GM21723 (cell line): ENCODE measurements around the gene HACD2.
"Not testable (repeated sequence)": the region's sequence is repeated elsewhere in the genome, so short reads cannot be mapped to it uniquely, and the experiment has no call there.

Experiments
- ATAC-seq: cut with Tn5 transposase; IDR thresholded peaks from one replicate; pipeline ENCODE4 v1.9.1; 2021; ENCODE audit warnings: mild to moderate bottlenecking, moderate library complexity; ENCODE audit not compliant: unreplicated experiment

The HACD2 gene

DNA sequence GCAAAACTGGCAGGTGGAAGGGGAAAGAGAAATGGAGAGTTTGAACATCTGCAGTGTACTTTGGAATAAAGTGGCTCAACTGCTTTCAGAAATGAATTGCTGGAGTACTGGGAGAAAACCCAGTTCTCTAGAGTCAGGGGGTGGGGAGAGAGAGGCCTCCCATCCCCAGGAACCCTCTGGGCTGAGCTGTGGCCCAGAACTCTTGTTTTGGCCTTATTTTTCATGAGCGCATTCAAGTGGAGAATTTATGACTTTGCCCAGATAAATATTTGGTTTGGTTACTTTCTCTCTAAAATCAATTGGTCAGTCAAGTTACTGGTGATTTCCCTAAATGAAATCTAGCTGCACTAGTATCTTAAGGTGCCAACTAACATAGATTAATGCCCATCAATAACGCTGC is 28.7 kb upstream of the HACD2 start:
- ATAC-seq = no peak

DNA sequence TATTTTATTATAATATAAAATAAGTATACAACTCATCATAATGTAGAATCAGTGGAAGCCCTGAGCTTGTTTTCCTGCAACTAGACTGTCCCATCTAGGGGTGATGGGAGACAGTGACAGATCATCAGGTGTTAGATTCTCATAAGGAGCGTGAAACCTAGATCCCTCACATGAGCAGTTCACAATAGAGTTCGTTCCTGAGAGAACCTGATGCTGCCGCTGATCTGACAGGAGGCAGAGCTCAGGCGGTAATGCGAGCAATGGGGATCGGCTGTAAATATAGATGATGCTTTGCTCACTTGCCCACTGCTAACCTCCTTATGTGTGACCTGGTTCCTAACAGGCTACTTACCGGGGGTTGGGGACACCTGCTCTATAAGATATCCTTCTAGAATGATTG is 26.8 kb upstream of the HACD2 start:
- not testable (repeated sequence) for ATAC-seq

DNA sequence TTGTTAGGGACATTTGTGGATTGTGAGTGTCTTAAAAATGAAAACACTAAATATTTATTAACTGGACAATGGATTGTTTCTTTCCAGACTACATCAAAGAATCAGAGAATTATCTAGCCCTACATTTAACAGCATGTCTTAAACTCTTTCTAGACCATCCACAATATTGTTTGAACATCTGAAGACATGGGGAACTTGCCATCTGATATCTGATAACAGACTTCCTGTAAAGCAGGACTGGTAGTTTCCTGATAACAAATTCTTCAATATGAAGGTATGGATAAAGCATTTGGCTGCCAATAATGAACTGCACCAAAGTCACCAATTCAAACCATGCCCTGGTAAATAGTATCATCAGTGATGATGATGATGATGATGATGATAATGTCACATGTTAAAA is 26.2 kb upstream of the HACD2 start:
- no peak for ATAC-seq

DNA sequence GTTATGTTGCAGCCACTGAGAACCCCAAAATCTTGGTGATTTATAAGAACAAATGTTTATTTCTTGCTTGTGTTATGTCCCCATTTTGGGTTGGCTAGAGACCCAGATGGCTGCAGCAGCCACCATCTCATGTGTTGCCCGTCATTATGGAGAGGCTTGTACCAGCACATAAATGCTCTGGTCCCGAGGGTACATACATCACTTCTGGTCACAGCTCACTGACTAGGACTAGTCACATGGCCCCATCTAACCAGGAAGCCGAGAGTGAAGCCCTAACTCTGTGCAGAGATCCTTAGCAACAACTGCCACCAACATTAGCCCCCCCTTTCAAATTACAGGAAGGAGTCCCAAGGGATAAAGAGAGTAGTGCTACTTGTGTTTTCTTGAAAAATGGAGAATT is 25.5 kb upstream of the HACD2 start:
- ATAC-seq = peak; percentile 84

DNA sequence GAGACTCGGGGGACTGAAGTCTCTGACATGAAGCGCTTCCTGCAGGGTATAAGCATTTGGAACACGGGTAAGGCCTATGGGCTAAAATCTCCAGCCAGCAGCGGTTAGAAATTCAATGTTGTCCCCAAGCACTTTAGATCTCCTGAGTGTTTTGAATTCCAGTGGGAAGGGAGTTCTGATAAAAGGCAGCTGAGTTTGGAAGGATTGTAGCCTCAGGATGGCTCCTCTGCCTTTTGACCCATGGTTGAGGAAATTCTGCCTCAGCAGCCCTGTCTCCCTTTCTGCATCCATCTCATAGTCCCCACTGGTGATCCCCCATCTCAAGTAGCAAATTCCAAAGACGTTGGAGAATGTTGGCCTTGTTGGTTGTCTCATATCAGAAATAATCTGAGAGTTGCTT is 24.2 kb upstream of the HACD2 start:
- no peak for ATAC-seq

DNA sequence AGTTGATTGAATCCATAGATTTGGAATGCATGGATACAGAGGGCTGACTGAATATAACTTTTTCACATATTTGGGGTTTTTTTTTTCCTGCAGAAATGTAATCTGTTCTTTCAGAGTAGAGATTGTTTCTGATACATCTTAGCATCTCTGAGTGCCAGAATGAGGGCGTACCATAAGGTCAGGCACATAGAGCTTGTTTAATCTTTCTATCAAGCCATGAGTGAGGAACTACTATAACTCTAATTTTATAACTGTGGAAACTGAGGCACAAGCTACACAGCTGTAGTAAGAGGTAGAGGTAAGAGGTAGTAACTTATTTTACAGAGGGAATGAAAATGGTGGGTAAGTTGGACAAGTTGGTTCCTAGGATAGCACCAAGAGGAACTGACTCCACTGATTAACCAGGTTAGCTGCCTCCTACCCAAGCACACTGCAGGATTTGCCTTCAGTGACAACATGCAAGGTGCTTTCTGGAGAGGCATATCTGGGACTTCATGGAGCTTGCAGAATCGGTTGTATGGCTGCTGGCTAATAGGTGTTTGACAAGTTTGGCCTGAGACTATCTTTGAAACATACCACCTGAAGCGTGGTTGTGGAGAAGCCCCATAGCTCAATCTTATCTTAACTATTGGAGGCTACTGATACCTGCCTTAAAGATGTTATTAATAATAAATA is 23.5 kb upstream of the HACD2 start:
- no peak for ATAC-seq

DNA sequence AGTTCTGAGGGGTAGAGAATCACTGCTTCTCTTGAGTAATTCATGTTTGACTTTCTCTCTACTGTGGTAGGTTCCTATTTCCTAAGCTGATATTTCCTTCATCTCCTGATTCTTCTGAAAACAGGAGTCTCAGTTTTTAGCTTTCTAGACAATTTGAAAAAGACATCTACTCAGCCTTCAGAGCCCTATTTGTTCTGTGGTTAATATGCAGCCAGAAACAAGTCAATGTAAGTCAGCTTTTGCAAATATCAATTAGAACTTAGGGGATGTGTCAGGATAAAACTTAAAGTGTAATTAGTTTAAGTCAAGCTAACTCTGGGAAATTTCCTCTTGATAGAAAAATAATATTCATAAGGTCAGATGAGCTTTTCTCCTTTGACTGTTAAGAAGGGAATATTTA is 21.7 kb upstream of the HACD2 start:
- ATAC-seq = no peak

DNA sequence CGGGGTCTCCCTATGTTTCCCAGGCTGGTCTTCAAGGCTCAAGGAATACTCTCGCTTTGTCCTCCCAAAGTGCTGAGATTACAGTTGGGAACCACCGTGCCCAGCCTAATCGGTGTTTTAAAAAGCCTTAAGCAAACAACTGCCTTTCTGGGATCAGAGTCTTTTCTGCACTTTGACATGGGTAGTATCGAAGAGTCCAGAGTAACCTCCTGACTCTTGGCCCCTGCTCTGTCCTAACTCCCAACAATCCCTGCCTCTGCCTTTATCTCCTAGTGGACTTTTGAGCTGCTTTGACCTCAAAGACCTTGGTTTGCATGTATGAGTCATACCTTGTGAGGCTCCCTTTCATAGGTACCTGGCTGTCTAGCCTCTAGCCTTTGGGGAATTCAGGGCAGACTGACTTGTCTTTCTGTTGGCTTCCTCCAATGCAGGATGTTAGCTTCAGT is 21.0 kb upstream of the HACD2 start:
- peak; percentile 62 for ATAC-seq

DNA sequence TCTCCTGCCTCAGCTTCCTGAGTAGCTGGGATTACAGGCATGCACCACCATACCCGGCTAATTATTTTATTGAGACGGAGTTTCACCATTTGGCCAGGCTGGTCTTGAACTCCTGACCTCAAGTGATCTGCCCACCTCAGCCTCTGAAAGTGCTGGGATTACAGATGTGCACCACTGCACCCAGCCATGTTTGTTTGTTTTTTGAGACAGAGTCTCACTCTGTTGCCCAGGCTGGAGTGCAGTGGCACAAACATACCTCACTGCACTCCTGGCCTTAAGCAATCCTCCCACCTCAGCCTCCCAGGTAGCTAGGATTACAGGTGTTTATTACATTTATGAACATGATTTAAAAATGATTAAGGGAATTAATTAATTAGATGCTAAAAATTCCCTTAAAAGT is 18.3 kb upstream of the HACD2 start:
- ATAC-seq = not testable (repeated sequence)

DNA sequence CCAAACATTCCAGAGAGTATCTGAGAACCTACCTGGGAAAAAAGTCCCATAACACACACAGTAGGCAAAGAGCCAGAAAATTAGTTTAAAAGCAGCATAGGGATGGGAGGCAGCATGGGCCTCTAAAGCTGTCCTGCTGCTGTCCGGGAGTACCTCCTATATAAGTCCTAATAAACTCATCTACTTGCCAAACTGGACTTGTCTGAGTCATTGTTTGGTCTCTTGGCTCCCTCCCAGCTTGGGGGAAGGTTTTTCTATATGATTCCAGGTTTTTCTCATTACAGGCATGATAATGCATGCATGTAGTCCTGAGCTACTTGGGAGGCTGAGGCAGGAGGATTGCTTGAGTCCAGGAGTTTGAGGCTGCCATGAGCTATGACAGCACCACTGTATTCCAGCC is 17.5 kb upstream of the HACD2 start:
- ATAC-seq = no peak

DNA sequence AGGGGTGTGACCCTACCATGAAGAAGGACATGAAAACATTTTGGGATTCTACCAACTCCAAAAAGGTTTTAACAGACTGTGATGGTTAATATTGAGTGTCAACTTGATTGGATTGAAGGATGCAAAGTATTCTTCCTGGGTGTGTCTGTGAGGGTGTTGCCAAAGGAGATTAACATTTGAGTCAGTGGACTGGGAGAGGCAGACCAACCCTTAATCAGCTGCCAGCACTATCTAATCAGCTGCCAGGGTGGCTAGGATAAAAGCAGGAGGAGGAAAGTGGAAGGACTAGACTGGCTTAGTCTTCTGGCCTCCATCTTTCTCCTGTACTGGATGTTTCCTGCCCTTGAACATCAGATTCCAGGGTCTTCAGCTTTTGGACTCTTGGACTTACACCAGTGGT is 16.0 kb upstream of the HACD2 start:
- not testable (repeated sequence) for ATAC-seq

DNA sequence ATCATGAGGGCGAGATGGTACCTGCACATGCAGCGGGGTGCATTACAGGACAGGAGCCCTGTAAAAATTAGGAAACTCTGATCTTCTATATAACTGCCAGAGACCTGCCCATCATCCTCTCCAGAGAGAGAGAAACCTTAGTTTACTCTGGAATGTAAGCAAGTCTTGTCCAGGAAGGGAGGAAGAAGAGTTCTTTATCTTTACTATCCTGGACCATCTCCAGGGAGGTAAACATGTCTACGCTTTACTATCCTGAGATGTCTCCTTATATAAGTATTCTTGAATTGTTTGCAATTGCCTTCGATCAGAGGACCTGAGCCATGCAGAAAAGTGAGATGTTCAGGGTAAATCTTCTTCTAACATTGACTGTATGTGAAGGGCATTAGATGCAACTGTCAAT is 12.7 kb upstream of the HACD2 start:
- ATAC-seq = no peak

DNA sequence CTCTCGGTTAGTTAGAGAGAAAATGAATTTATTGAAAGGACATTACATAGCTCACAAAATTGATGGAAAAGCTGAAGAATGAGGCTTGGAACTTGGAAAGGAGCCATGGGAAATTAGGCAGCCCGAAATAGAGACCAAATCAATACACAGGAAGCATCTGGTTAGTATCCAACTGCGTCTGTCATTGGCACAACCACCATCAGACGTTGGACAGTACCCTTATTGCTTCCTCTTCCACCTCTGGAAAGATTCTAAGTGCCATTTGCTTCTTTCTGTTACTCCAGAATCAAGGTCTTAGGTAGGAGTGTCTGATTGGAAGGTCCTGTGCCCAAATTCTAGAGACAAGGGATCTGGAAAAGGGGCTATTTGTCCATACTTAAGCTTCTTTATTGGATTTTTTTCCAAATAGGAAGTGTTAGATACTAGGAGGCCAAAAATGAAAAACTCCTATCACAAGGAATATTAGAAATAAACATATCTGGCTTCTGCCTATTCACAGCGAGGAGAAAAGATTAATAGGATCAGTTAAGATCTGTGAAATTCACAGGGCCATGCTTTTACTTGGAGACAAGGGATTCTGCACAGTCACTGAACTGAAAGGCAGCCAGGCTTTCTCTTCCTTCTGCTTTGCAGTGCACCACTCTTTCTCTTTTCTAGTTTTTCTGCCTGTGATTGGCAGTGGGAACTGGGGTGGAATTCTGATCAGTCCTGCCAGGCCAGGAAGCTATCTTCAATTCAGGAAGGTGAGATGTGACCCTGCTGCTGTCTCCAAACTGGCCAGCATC is 10.7 kb upstream of the HACD2 start:
- ATAC-seq = no peak

DNA sequence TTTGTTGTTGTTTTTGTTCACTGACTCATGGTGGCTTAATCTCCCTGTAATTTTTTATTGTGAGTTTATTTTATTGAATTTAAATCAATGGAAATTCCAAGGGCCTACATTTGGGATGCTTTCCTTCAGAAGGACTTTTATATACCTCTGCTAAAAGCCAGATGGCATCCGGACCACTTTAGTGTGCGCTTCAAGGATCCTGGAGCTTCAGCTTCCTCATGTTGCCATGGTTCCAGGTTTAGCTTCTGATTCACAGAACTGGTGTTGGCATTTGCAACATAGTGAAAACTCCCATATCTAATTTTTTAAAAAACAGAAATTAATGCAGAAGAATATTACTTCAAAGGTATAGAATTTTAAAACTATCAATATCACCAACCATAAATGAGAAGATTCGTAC is 8.5 kb upstream of the HACD2 start:
- ATAC-seq = no peak

DNA sequence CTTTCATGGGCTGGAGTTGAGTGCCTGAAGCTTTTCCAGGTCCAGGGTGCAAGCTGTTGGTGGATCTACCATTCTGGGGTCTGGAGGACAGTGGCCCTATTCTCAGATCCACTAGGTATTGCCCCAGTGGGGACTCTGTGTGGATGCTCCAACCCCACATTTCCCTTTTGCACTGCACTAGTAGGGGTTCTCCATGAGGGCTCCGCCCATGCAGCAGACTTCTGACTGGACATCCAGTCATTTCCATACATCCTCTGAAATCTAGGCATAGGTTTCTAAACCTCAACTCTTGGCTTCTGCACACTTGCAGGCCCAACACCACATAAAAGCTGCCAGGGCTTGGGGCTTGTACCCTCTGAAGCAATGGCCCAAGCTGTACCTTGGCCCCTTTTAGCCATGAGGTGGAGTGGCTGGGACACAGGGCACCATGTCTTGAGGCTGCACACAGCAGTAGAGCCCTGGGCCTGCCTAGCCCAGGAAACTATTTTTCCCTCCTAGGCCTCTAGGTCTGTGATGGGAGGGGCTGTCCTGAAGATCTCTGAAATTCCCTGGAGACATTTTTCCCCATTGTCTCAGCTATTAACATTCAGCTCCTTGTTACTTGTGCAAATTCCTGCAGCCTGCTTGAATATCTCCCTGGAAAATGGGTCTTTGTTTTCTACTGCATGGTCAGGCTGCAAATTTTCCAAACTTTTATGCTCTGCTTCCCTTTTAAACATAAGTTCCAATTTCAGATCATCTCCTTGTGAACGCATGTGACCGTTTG is 6.0 kb upstream of the HACD2 start:
- ATAC-seq = no peak

DNA sequence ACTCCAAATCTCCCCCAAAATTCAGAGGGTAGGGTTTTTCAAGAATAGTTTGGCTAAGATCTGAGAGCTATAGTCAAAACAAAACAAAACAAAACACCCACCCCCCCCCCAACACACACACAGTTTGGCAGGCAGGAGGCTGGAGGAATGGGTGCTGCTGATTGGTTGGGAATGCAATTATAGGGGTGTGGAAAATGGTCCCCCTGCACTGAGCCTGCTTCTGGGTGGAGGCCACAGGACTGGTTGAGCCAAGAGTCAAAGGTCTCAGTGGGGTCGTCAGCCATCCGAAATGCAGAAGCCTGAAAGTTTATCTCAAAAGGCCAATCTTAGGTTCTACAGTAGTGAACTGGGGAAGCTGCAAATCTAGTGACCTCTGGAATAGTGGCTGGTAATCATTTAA is 2.5 kb upstream of the HACD2 start:
- ATAC-seq = no peak

DNA sequence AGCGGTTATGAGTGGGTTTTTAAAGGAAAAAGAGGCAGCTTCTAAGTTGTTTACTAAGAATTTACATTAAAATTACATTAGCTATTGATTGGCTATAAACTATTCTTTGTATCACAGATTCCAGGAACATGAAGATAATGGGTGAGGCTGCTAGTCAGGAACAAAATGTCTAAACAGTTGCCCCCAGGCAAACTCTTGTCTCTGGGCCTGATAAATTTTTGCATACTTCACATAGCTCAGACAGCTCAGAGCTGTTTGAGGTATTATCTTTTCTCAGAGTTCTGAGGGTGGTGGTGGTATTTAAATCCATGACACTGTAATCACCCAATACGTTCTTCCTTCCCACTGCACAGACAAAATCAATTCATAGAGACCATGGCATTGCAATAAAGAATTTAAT is 2.1 kb upstream of the HACD2 start:
- no peak for ATAC-seq

DNA sequence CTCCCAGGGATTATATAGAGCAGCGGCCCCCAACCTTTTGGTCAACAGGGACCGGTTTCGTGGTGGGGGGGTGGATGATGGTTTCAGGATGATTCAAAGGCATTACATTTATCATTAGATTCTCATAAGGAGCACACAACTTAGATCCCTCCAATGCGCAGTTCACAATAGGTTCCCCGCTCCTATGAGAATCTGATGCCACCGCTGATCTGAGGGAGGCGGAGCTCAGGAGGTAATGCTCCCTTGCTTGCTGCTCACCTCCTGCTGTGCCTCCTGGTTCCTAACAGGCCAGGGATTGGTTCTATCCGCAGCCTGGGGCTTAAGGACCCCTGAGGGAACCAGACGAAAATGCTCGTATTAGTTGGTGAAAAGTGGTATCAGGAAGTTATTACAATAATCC is 1.3 kb upstream of the HACD2 start:
- no peak for ATAC-seq

DNA sequence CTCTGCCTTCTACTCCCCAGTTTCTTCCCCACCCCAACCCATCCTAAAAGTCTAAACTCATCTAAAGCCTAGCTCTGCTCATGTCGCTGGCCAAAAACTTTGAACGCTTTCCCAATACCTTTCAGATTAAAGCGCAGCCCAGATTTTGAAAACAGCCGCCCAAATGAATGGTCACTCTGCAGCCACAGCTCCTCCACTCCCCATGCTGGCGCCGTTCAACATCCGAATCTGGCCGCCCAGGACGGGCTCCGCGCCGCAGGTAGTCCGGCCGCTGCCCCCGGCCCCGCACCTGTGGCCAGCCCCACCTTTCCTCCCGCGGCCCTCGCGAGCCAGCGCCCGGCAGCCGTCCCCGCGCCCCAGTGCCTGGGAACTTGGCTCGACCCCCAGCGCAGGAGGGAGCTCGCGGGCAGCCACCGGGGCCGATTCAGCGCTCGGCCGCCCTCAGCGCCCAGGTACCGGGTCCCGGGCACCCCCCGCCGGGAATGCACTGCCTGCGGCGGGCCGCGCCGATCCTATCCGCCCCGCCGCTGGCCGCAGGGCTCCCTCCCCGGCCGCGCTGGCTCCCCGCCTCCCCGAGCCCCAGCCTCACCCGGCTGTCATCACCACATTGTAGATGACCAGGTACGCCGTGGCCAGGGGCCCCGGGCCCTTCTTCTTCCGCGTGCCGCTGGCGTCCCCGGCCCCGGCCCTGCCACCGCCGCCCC is 417 bp downstream of the HACD2 start:
- peak; percentile 42 for ATAC-seq

DNA sequence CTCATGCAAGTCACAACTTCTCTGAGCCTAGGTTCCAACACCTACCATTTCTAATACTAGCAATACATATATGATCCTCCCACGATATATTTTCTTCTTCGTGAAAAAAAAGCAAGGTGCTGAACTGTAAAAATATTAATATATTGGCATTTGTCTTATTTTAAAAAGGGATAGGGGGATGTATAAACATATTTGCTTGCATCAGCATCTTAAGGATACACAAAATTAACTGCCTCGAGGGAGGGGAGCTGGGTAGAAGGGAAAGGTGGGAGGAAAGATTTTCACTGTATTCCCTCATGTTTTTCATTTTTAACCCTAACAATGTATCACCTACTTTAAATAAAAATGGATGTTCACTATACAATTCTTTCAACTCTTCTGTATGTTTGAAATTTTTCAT is 1.3 kb downstream of the HACD2 start:
- no peak for ATAC-seq

DNA sequence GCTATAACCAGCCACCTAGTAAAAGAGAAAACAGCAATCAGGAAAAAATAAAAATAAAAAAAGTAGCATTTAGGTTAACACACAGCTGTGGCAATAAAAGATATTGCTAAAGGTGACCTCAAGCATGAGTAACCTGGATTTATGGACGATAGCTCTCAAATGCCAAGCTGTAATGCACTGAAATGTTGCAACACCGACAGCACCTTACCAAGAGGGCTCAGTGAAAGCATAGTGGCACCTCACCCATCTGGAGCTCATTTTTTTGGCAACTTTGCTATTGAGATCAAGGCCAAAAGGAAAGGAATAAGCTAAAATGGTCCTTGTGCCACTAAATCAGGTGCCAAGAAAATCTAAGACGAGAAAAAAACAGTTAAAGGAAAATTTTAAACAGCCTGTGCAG is 2.5 kb downstream of the HACD2 start:
- ATAC-seq = no peak
